Stimulated activated effector memory CD8-positive, alpha-beta T cell treated with anti-CD3 and anti-CD28 coated beads, Interleukin-12 subunit alpha, Interleukin-12 subunit beta, amount 100 ng/mL, for 72 hours (primary cell): Measurements from ENCODE around the gene MYO3B.
"Not testable (repeated sequence)": the region's sequence is repeated elsewhere in the genome, so short reads cannot be mapped to it uniquely, and the experiment has no call there.

ENCODE experiments used
- ATAC-seq: fragments of 150-1000 bp; cut with Tn5 transposase; 2 replicates; pipeline ENCODE4 v1.10.0; 2021
- DNase-seq, 2 donors: peaks; one replicate each; pipeline ENCODE4 v3.0.0; 2021 to 2022; ENCODE audit warnings: low spot score in 2 of 2
- H3K27ac Mint-ChIP-seq: one replicate; pipeline ENCODE4 v1.8.0; 2022; ENCODE audit warnings: mild to moderate bottlenecking, mixed read lengths
- H3K36me3 Mint-ChIP-seq: one replicate; pipeline ENCODE4 v1.8.0; 2022; ENCODE audit warnings: mild to moderate bottlenecking, mixed read lengths
- H3K4me1 Mint-ChIP-seq: one replicate; pipeline ENCODE4 v1.8.0; 2022; ENCODE audit warnings: mixed read lengths
- H3K4me3 Mint-ChIP-seq: one replicate; pipeline ENCODE4 v1.8.0; 2022; ENCODE audit warnings: mild to moderate bottlenecking, mixed read lengths
- H3K9me3 Mint-ChIP-seq: one replicate; pipeline ENCODE4 v1.8.0; 2022; ENCODE audit warnings: mixed read lengths

MYO3B gene

GRCh38 chr2:170550501-170550900 lies 372.6 kb downstream of the MYO3B start:
- peaks cover 16% of the 10 kb centered on the region for H3K9me3 Mint-ChIP-seq
- ATAC-seq, result no peak
- H3K4me1 Mint-ChIP-seq, result no peaks in the 10 kb centered on the region

GRCh38 chr2:170551899-170552298 lies 374.0 kb downstream of the MYO3B start:
- not testable (repeated sequence) for H3K27ac Mint-ChIP-seq, H3K4me1 Mint-ChIP-seq, ATAC-seq, DNase-seq, H3K36me3 Mint-ChIP-seq, H3K4me3 Mint-ChIP-seq
- peaks cover 11% of the 10 kb centered on the region for H3K9me3 Mint-ChIP-seq

More at GRCh38 chr2:170550501-170550900, 372.6 kb downstream of the MYO3B start:
- DNase-seq, result no peak
- H3K36me3 Mint-ChIP-seq, result no peaks in the 10 kb centered on the region
- no peak overlapping the region for H3K4me3 Mint-ChIP-seq
- no peak overlapping the region for H3K27ac Mint-ChIP-seq

GRCh38 chr2:170553748-170554147 lies 375.8 kb downstream of the MYO3B start:
- Mint-ChIP-seq H3K4me1 (no peaks in the 10 kb centered on the region), H3K9me3 (peaks cover 11% of the 10 kb centered on the region), H3K4me3 (no peak overlapping the region), H3K36me3 (no peaks in the 10 kb centered on the region), H3K27ac (no peak overlapping the region)
- ATAC-seq (no peak), DNase-seq (no peak)

GRCh38 chr2:170554278-170554955 lies 376.5 kb downstream of the MYO3B start:
- Mint-ChIP-seq H3K9me3 (peaks cover 11% of the 10 kb centered on the region), H3K36me3 (no peaks in the 10 kb centered on the region), H3K4me3 (no peak overlapping the region), H3K4me1 (no peaks in the 10 kb centered on the region), H3K27ac (no peak overlapping the region)
- no peak for DNase-seq
- ATAC-seq, result no peak

GRCh38 chr2:170562928-170563327 lies 385.0 kb downstream of the MYO3B start:
- ATAC-seq (no peak), DNase-seq (no peak)
- Mint-ChIP-seq H3K9me3 (peaks cover 2% of the 10 kb centered on the region), H3K4me3 (no peak overlapping the region), H3K27ac (no peak overlapping the region), H3K4me1 (no peaks in the 10 kb centered on the region), H3K36me3 (no peaks in the 10 kb centered on the region)

- no peaks in the 10 kb centered on the region for H3K36me3 Mint-ChIP-seq
- peaks cover 2% of the 10 kb centered on the region for H3K9me3 Mint-ChIP-seq
- H3K4me1 Mint-ChIP-seq, result no peaks in the 10 kb centered on the region
- no peak overlapping the region for H3K27ac Mint-ChIP-seq
- H3K4me3 Mint-ChIP-seq, result no peak overlapping the region
- DNase-seq (no peak), ATAC-seq (no peak)
Observed at GRCh38 chr2:170563401-170563800, 385.5 kb downstream of the MYO3B start.

- DNase-seq (no peak), ATAC-seq (no peak)
- Mint-ChIP-seq H3K27ac (no peak overlapping the region), H3K36me3 (no peaks in the 10 kb centered on the region), H3K9me3 (no peaks in the 10 kb centered on the region), H3K4me3 (no peak overlapping the region), H3K4me1 (no peaks in the 10 kb centered on the region)
Observed at GRCh38 chr2:170566138-170566537, 388.2 kb downstream of the MYO3B start.

- H3K27ac Mint-ChIP-seq, result no peak overlapping the region
- no peaks in the 10 kb centered on the region for H3K9me3 Mint-ChIP-seq
- H3K36me3 Mint-ChIP-seq, result no peaks in the 10 kb centered on the region
- no peak overlapping the region for H3K4me3 Mint-ChIP-seq
- DNase-seq, result no peak
- no peak for ATAC-seq
- H3K4me1 Mint-ChIP-seq, result no peaks in the 10 kb centered on the region
Observed at GRCh38 chr2:170567429-170567828, 389.5 kb downstream of the MYO3B start.

- ATAC-seq (no peak), DNase-seq (no peak)
- Mint-ChIP-seq H3K4me3 (no peak overlapping the region), H3K27ac (no peak overlapping the region), H3K9me3 (no peaks in the 10 kb centered on the region), H3K36me3 (no peaks in the 10 kb centered on the region), H3K4me1 (no peaks in the 10 kb centered on the region)
Observed at GRCh38 chr2:170568511-170568910, 390.6 kb downstream of the MYO3B start.

GRCh38 chr2:170571612-170572011 lies 393.7 kb downstream of the MYO3B start:
- DNase-seq, result no peak
- Mint-ChIP-seq H3K4me3 (no peak overlapping the region), H3K27ac (no peak overlapping the region), H3K4me1 (no peaks in the 10 kb centered on the region), H3K9me3 (no peaks in the 10 kb centered on the region), H3K36me3 (no peaks in the 10 kb centered on the region)
- no peak for ATAC-seq

- Mint-ChIP-seq H3K4me1 (no peaks in the 10 kb centered on the region), H3K36me3 (no peaks in the 10 kb centered on the region), H3K9me3 (no peaks in the 10 kb centered on the region), H3K27ac (no peak overlapping the region), H3K4me3 (no peak overlapping the region)
- no peak for DNase-seq
- ATAC-seq, result no peak
Observed at GRCh38 chr2:170573671-170574070, 395.7 kb downstream of the MYO3B start.

GRCh38 chr2:170576296-170576695 lies 398.3 kb downstream of the MYO3B start:
- H3K27ac Mint-ChIP-seq, result no peak overlapping the region
- no peak for ATAC-seq
- DNase-seq, result no peak
- no peaks in the 10 kb centered on the region for H3K4me1 Mint-ChIP-seq
- H3K9me3 Mint-ChIP-seq, result no peaks in the 10 kb centered on the region
- no peaks in the 10 kb centered on the region for H3K36me3 Mint-ChIP-seq
- no peak overlapping the region for H3K4me3 Mint-ChIP-seq

- no peaks in the 10 kb centered on the region for H3K9me3 Mint-ChIP-seq
- ATAC-seq (no peak), DNase-seq (no peak)
- no peaks in the 10 kb centered on the region for H3K36me3 Mint-ChIP-seq
- H3K27ac Mint-ChIP-seq, result no peak overlapping the region
- H3K4me3 Mint-ChIP-seq, result no peak overlapping the region
- H3K4me1 Mint-ChIP-seq, result no peaks in the 10 kb centered on the region
Observed at GRCh38 chr2:170577356-170577755, 399.4 kb downstream of the MYO3B start.

GRCh38 chr2:170578606-170579005 lies 400.7 kb downstream of the MYO3B start:
- DNase-seq (no peak), ATAC-seq (no peak)
- Mint-ChIP-seq H3K4me1 (no peaks in the 10 kb centered on the region), H3K9me3 (no peaks in the 10 kb centered on the region), H3K27ac (no peak overlapping the region), H3K36me3 (no peaks in the 10 kb centered on the region), H3K4me3 (no peak overlapping the region)

GRCh38 chr2:170579511-170579910 lies 401.6 kb downstream of the MYO3B start:
- Mint-ChIP-seq H3K36me3 (no peaks in the 10 kb centered on the region), H3K4me1 (no peaks in the 10 kb centered on the region), H3K27ac (no peak overlapping the region), H3K4me3 (no peak overlapping the region), H3K9me3 (no peaks in the 10 kb centered on the region)
- no peak for ATAC-seq
- DNase-seq, result no peak

GRCh38 chr2:170582313-170582712 lies 404.4 kb downstream of the MYO3B start:
- DNase-seq (no peak), ATAC-seq (no peak)
- Mint-ChIP-seq H3K4me3 (no peak overlapping the region), H3K36me3 (no peaks in the 10 kb centered on the region), H3K27ac (no peak overlapping the region), H3K9me3 (no peaks in the 10 kb centered on the region), H3K4me1 (no peaks in the 10 kb centered on the region)
